Ascending aorta (tissue), 2 donors: ENCODE measurements around the gene ANKFN1. TPM values are rescaled to one million over a fixed set of nuclear protein-coding genes. Genes with fewer than 3 reads are reported as not detected.

Source experiments
- DNase-seq, 2 donors: peaks; one replicate each; pipeline ENCODE4 v3.0.0-alpha.2; 2019; ENCODE audit warnings: low spot score in 2 of 2
- H3K27ac ChIP-seq, 2 donors: fragments of 200-600 bp; sonication (generic); one replicate each; pipeline ENCODE4 v1.5.1; 2016 to 2017; ENCODE audit warnings: mild to moderate bottlenecking in 1 of 2
- H3K27me3 ChIP-seq: fragments of 200-600 bp; sonication (generic); one replicate; pipeline ENCODE4 v1.5.1; 2017
- H3K36me3 ChIP-seq, 2 donors: fragments of 200-600 bp; sonication (generic); one replicate each; pipeline ENCODE4 v1.5.1; 2016
- H3K4me1 ChIP-seq, 2 donors: fragments of 200-600 bp; sonication (generic); one replicate each; pipeline ENCODE4 v1.5.1; 2016 to 2017; ENCODE audit warnings: mild to moderate bottlenecking in 1 of 2
- H3K4me3 ChIP-seq, 2 donors: fragments of 200-600 bp; sonication (generic); one replicate each; pipeline ENCODE4 v1.5.1; 2016 to 2017; ENCODE audit warnings: mild to moderate bottlenecking in 1 of 2
- H3K9me3 ChIP-seq, 2 donors: fragments of 200-600 bp; sonication (generic); one replicate each; pipeline ENCODE4 v1.5.1; 2016
- CTCF ChIP-seq, 3 experiments: fragments of 200-600 bp in 2 of 3; fragments of 450-650 bp in 1 of 3; sonication (generic) in 2 of 3; IDR thresholded peaks; one replicate each; pipeline ENCODE4 v1.5.1; 2016 to 2019; ENCODE audit warnings: antibody characterized with exemption in 3 of 3, mild to moderate bottlenecking in 1 of 3, moderate library complexity in 1 of 3
- intact Hi-C: fragments of 100-400 bp; cut with DNase I; formaldehyde crosslinking; loops from one replicate; pipeline ENCODE4 v1.15.1; 2023
- total RNA-seq: library from RNA; depleted of rRNA; stranded (reverse); fragments of >200 nt; gene quantifications from one replicate; pipeline ENCODE4 v1.1.0, GENCODE V29; 2016

The ANKFN1 gene
- total RNA-seq, 1 donor from 2014 or later: not detected

- Histone ChIP-seq H3K27me3 (no peaks in the 10 kb centered on the region), H3K4me1 (no peaks in the 10 kb centered on the region), H3K27ac (no peak overlapping the region), H3K9me3 (no peaks in the 10 kb centered on the region), H3K4me3 (no peak overlapping the region), H3K36me3 (no peaks in the 10 kb centered on the region)
- intact Hi-C loops: no loop called here
- DNase-seq: no peak
- TF ChIP-seq CTCF (IDR thresholded peaks at IDR 0.05): no peak
Observed at GRCh38 chr17:56148333-56148732, 4.9 kb upstream of the ANKFN1 start.

GRCh38 chr17:56149266-56150036 lies 3.8 kb upstream of the ANKFN1 start:
- Histone ChIP-seq H3K27me3 (no peaks in the 10 kb centered on the region), H3K4me3 (no peak overlapping the region), H3K4me1 (no peaks in the 10 kb centered on the region), H3K36me3 (no peaks in the 10 kb centered on the region), H3K9me3 (no peaks in the 10 kb centered on the region), H3K27ac (no peak overlapping the region)
- no peak for TF ChIP-seq CTCF (IDR thresholded peaks at IDR 0.05)
- no peak for DNase-seq
- intact Hi-C loops: no loop called here

- Histone ChIP-seq H3K4me1 (no peaks in the 10 kb centered on the region), H3K27ac (no peak overlapping the region), H3K27me3 (no peaks in the 10 kb centered on the region), H3K9me3 (no peaks in the 10 kb centered on the region), H3K4me3 (no peak overlapping the region), H3K36me3 (no peaks in the 10 kb centered on the region)
- intact Hi-C loops: no loop called here
- TF ChIP-seq CTCF (IDR thresholded peaks at IDR 0.05): no peak
- DNase-seq: no peak
Observed at GRCh38 chr17:56150649-56151048, 2.6 kb upstream of the ANKFN1 start.

- Histone ChIP-seq H3K4me1 (no peaks in the 10 kb centered on the region), H3K27me3 (no peaks in the 10 kb centered on the region), H3K9me3 (no peaks in the 10 kb centered on the region), H3K27ac (no peak overlapping the region), H3K4me3 (no peak overlapping the region), H3K36me3 (no peaks in the 10 kb centered on the region)
- intact Hi-C loops: no loop called here
- no peak for DNase-seq
- no peak for TF ChIP-seq CTCF (IDR thresholded peaks at IDR 0.05)
Observed at GRCh38 chr17:56157845-56158244, 4.6 kb downstream of the ANKFN1 start.

- Histone ChIP-seq H3K4me3 (no peak overlapping the region), H3K27ac (no peak overlapping the region), H3K36me3 (no peaks in the 10 kb centered on the region), H3K4me1 (no peaks in the 10 kb centered on the region), H3K27me3 (no peaks in the 10 kb centered on the region), H3K9me3 (no peaks in the 10 kb centered on the region)
- no peak for TF ChIP-seq CTCF (IDR thresholded peaks at IDR 0.05)
- DNase-seq: no peak
- intact Hi-C loops: no loop called here
Observed at GRCh38 chr17:56158344-56158743, 5.1 kb downstream of the ANKFN1 start.
